ENCODE results near the gene ADARB1.

DNA sequence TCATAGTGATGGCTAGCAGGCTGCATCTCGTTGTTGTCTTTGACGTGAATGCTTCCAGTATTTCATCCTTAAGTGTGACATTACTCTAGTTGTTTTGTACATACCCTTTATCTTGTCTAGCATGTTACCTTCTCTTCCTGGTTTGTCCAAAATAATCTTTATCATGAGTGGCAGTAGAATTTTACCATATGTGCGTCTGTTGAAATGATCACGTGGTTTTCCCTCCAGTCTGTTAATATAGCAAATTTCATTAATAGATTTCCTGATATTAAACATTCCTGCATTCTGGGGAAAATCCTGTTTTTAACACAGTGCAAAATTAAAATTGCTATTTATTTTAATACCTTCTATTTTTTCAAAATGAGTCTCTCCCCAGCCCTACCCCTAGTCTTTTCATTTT, 15.6 kb downstream of the ADARB1 start:
- TF ChIP-seq EZH2 (IDR thresholded peaks at IDR 0.05; ENCODE audit: low read length) (no peak), CTCF (optimal IDR thresholded peaks at IDR 0.05 in 1 of 3, IDR thresholded peaks at IDR 0.05 in 1 of 3, conservative IDR thresholded peaks at IDR 0.05 in 1 of 3; ENCODE audit: extremely low read depth in 1 of 3, insufficient read depth in 2 of 3, low read length in 3 of 3) (no peak)
